Measurements from ENCODE around the gene ENTREP3.

DNA sequence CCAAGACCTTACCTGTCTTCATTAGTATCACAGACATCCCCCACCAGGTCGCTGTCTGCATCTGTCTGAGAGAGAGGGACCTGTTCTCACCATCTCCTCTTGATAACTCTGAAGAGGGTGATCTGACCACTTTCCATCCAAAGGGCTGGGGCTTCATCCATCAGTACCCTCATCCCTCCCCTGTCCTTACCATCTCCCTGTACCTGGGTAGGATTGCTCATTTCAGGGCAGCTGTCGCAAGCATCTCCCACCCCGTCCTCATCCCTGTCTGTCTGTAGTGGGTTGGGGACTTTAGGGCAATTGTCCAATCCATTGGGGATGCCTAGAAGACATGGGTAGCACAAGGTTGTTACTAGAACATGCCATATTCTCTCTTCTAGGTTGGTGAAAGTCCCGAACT, 55.5 kb downstream of the ENTREP3 start:
- TF ChIP-seq, protein P1, sequence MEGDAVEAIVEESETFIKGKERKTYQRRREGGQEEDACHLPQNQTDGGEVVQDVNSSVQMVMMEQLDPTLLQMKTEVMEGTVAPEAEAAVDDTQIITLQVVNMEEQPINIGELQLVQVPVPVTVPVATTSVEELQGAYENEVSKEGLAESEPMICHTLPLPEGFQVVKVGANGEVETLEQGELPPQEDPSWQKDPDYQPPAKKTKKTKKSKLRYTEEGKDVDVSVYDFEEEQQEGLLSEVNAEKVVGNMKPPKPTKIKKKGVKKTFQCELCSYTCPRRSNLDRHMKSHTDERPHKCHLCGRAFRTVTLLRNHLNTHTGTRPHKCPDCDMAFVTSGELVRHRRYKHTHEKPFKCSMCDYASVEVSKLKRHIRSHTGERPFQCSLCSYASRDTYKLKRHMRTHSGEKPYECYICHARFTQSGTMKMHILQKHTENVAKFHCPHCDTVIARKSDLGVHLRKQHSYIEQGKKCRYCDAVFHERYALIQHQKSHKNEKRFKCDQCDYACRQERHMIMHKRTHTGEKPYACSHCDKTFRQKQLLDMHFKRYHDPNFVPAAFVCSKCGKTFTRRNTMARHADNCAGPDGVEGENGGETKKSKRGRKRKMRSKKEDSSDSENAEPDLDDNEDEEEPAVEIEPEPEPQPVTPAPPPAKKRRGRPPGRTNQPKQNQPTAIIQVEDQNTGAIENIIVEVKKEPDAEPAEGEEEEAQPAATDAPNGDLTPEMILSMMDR (IDR thresholded peaks at IDR 0.05), result no peak
- TF ChIP-seq POLR2A (IDR thresholded peaks at IDR 0.05), result no peak
